K562 (cell line): Measurements from ENCODE around the gene EHBP1. TPM values are rescaled to one million over a fixed set of nuclear protein-coding genes. Genes with fewer than 3 reads are reported as not detected.

Experiments
- ATAC-seq: fragments of 200-7000 bp; cut with Tn5 transposase; 3 replicates; pipeline ENCODE4 v1.9.1; 2020; ENCODE audit warnings: moderate library complexity
- BruUV-seq: library from RNA; stranded (reverse); fragments of 400-500 nt; replicated peaks from 2 replicates; lab custom pipeline; 2021; lab: Mats Ljungman, UMichigan
- CTCF ChIA-PET: fragments of 300-600 bp; formaldehyde crosslinking; extraction: SDS; loops from one replicate; lab custom pipeline; 2021; ENCODE audit warnings: low intra/inter-chr PET ratio; lab: Yijun Ruan, JAX
- POLR2A ChIA-PET: fragments of 300-600, 350-650 bp; sonication (Branson Sonifier 250); formaldehyde crosslinking; extraction: SDS; loops from one replicate; lab custom pipeline; 2021; ENCODE audit warnings: antibody characterized with exemption, inconsistent platforms; lab: Yijun Ruan, JAX
- DNase-seq, 4 experiments: peaks; one replicate each; pipeline versions ENCODE4 v3.0.0 to v3.0.0-alpha.2; 2011 to 2018; ENCODE audit warnings: low spot score in 3 of 4, mixed read lengths in 3 of 4; ENCODE audit errors: extremely low read depth in 1 of 4
- FAIRE-seq: peaks from 2 replicates; lab custom pipeline; 2011; peaks lifted over from hg19 to GRCh38; lab: Jason Lieb, UNC
- H2AFZ ChIP-seq: 2 replicates; pipeline ENCODE4 v1.6.0; 2011; ENCODE audit warnings: low read depth, low read length, control low read depth, inconsistent platforms
- H3K27ac ChIP-seq: fragments of 200-600 bp; 3 replicates; pipeline ENCODE4 v1.8.0; 2011; ENCODE audit warnings: low read depth, mild to moderate bottlenecking, control low read depth, inconsistent platforms, low read length, moderate library complexity, mixed read lengths; ENCODE audit errors: extremely low read depth
- H3K27me3 ChIP-seq, 2 experiments: fragments of 300-600 bp in 1 of 2; 2 replicates in 1 of 2; 3 replicates in 1 of 2; pipeline versions ENCODE4 v1.6.0 to v1.8.0; 2011; ENCODE audit warnings: inconsistent platforms in 2 of 2, low read length in 2 of 2, mild to moderate bottlenecking in 1 of 2, mixed read lengths in 1 of 2, moderate library complexity in 1 of 2; ENCODE audit not compliant: control insufficient read depth in 2 of 2, insufficient read depth in 2 of 2
- H3K36me3 ChIP-seq: fragments of 300-600 bp; 3 replicates; pipeline ENCODE4 v1.8.0; 2011; ENCODE audit warnings: mild to moderate bottlenecking, low read length, inconsistent platforms; ENCODE audit not compliant: control insufficient read depth, insufficient read depth
- H3K4me1 ChIP-seq, 2 experiments: fragments of 200-600 bp in 1 of 2; replicated peaks in 1 of 2; 2 replicates in 1 of 2; 3 replicates in 1 of 2; pipeline versions ENCODE4 v1.5.1 to v1.8.0; 2011; ENCODE audit warnings: inconsistent platforms in 2 of 2, low read length in 2 of 2, mild to moderate bottlenecking in 1 of 2, mixed read lengths in 1 of 2, moderate library complexity in 1 of 2; ENCODE audit not compliant: control insufficient read depth in 2 of 2, insufficient read depth in 2 of 2
- H3K4me2 ChIP-seq: 2 replicates; pipeline ENCODE4 v1.6.1; 2011; ENCODE audit warnings: low read length, control low read depth, inconsistent platforms, mixed read lengths; ENCODE audit not compliant: insufficient read depth
- H3K4me3 ChIP-seq: fragments of 200-600 bp; sonication (generic), shearing (Covaris generic); 2 replicates; pipeline ENCODE4 v1.5.1; 2016; ENCODE audit warnings: control low read depth, inconsistent platforms
- H3K79me2 ChIP-seq: fragments of 200-600 bp; 3 replicates; pipeline ENCODE4 v1.8.0; 2011; ENCODE audit warnings: low read length, inconsistent platforms; ENCODE audit not compliant: control insufficient read depth, insufficient read depth
- H3K9ac ChIP-seq, 2 experiments: 2 replicates each; pipeline versions ENCODE4 v1.6.0 to v1.6.1; 2011; ENCODE audit warnings: low read depth in 2 of 2, low read length in 2 of 2, control low read depth in 1 of 2, inconsistent platforms in 1 of 2, mild to moderate bottlenecking in 1 of 2, mixed read lengths in 1 of 2; ENCODE audit not compliant: insufficient read depth in 1 of 2
- H3K9me1 ChIP-seq: one replicate; pipeline ENCODE4 v1.6.0; 2011; ENCODE audit warnings: inconsistent platforms, mild to moderate bottlenecking, low read length, moderate library complexity; ENCODE audit not compliant: control insufficient read depth, insufficient read depth
- H3K9me3 ChIP-seq: replicated peaks from 2 replicates; pipeline ENCODE4 v1.5.1; 2011; ENCODE audit warnings: low read depth, low read length, inconsistent platforms; ENCODE audit not compliant: control insufficient read depth, insufficient read depth
- H4K20me1 ChIP-seq: replicated peaks from 2 replicates; pipeline ENCODE4 v1.6.1; 2011; ENCODE audit warnings: low read length, inconsistent platforms, mixed read lengths; ENCODE audit not compliant: control insufficient read depth, insufficient read depth
- C11orf30 ChIP-seq: fragments of 450-650 bp; IDR thresholded peaks from 2 replicates; pipeline ENCODE4 v1.6.1; 2016; ENCODE audit warnings: low read depth, mild to moderate bottlenecking
- E2F3 ChIP-seq: fragments of 250-450 bp; sonication (Bioruptor Pico); IDR thresholded peaks from 2 replicates; pipeline ENCODE4 v1.4.0; 2020; ENCODE audit warnings: mild to moderate bottlenecking
- MAFF ChIP-seq: IDR thresholded peaks from 2 replicates; pipeline ENCODE4 v1.6.1; 2012; ENCODE audit warnings: low read length, improper control_type of control experiment
- MAFG ChIP-seq: fragments of 450-650 bp; conservative IDR thresholded peaks from 2 replicates; pipeline ENCODE4 v1.6.1; 2016; ENCODE audit warnings: missing genetic modification characterization, missing compliant biosample characterization
- MAFK ChIP-seq: IDR thresholded peaks from 2 replicates; pipeline ENCODE4 v1.6.1; 2011; ENCODE audit warnings: low read length, improper control_type of control experiment
- MAZ ChIP-seq, 2 experiments: fragments of 450-650 bp in 1 of 2; sonication (generic) in 1 of 2; formaldehyde crosslinking; IDR thresholded peaks in 1 of 2; conservative IDR thresholded peaks in 1 of 2; 2 replicates each; pipeline versions ENCODE4 v1.4.0 to v1.5.0; 2020; ENCODE audit warnings: mild to moderate bottlenecking in 1 of 2, missing genetic modification reagents in 1 of 2
- YBX1 ChIP-seq: fragments of 450-650 bp; IDR thresholded peaks from 2 replicates; pipeline ENCODE4 v1.7.1; 2016; ENCODE audit warnings: mild to moderate bottlenecking
- ZNF316 ChIP-seq: fragments of 450-650 bp; IDR thresholded peaks from 2 replicates; pipeline ENCODE4 v1.6.1; 2016
- in situ Hi-C: fragments of 300-500 bp; cut with MboI; formaldehyde crosslinking; loops from 4 replicates; pipeline ENCODE4 v1.15.0; 2018; ENCODE audit warnings: inconsistent platforms, mixed read lengths
- intact Hi-C: fragments of 100-400 bp; cut with micrococcal nuclease; formaldehyde crosslinking; loops from 2 replicates; pipeline ENCODE4 v1.14.2; 2022
- polyA plus RNA-seq, 8 experiments: library from polyadenylated mRNA; depleted of rRNA in 4 of 8; stranded (reverse) in 5 of 8; unstranded in 3 of 8; fragments of >200 nt; fragmentation: Nextera tagmentation in 2 of 8; fragmentation: Illumina TruSeq in 1 of 8; extraction: Ambion mirVana in 2 of 8; extraction: Trizol in 1 of 8; gene quantifications; 2 replicates each; pipeline versions ENCODE4 v1.2.1 to v1.2.3, GENCODE V29; 2011 to 2014; ENCODE audit warnings: inconsistent platforms in 1 of 8, missing spikeins in 1 of 8
- total RNA-seq, 7 experiments: library from RNA; depleted of rRNA in 6 of 7; stranded (reverse); fragments of >200 nt in 6 of 7; fragmentation: Illumina TruSeq in 2 of 7; extraction: Trizol in 2 of 7; gene quantifications; 2 replicates each; pipeline versions ENCODE4 v1.2.1 to v1.2.3, GENCODE V29; 2011 to 2021; ENCODE audit warnings: low replicate concordance in 1 of 7
- TF ChIP-seq, protein P1 (sequence below): fragments of 150-350 bp; conservative IDR thresholded peaks from 2 replicates; pipeline ENCODE4 v1.6.1; 2014; ENCODE audit warnings: low read length
- TF ChIP-seq, protein P2 (sequence below): fragments of 250-450 bp; sonication (Bioruptor Pico); IDR thresholded peaks from 2 replicates; pipeline ENCODE4 v1.4.0; 2020; ENCODE audit warnings: borderline replicate concordance

The EHBP1 gene
- total and polyA plus RNA-seq, 9 of the 15 experiments (the other 6 are each of a cell fraction or from before 2014, with no cell fraction given) = 8.9 to 26.6 (median 19.3) TPM

- Histone ChIP-seq H3K4me3 (no peak overlapping the region), H3K4me1 (0 out of 5 replicates have a peak, but pooled peaks cover 0 to 3% of the 10 kb centered on the region in 2 experiments), H3K27me3 (no peaks in the 10 kb centered on the region), H3K27ac (no peak overlapping the region), H3K9me3 (no peaks in the 10 kb centered on the region), H4K20me1 (no peaks in the 10 kb centered on the region), H3K36me3 (no peaks in the 10 kb centered on the region), H2AFZ (no peak overlapping the region), H3K9me1 (no peaks in the 10 kb centered on the region), H3K9ac (no peak overlapping the region)
- no peak for FAIRE-seq
- no TSS peak for BruUV-seq
- in situ Hi-C loops (no loop called here), intact Hi-C loops (no loop called here)
- CTCF ChIA-PET = no interaction called here
- no peak for DNase-seq
- POLR2A ChIA-PET = interaction anchor here (0.6 kb wide), 1 partner anchor 1262 kb away, joined by 5 read pairs; no protein-coding TSS in a partner anchor
- TF ChIP-seq, protein P1, sequence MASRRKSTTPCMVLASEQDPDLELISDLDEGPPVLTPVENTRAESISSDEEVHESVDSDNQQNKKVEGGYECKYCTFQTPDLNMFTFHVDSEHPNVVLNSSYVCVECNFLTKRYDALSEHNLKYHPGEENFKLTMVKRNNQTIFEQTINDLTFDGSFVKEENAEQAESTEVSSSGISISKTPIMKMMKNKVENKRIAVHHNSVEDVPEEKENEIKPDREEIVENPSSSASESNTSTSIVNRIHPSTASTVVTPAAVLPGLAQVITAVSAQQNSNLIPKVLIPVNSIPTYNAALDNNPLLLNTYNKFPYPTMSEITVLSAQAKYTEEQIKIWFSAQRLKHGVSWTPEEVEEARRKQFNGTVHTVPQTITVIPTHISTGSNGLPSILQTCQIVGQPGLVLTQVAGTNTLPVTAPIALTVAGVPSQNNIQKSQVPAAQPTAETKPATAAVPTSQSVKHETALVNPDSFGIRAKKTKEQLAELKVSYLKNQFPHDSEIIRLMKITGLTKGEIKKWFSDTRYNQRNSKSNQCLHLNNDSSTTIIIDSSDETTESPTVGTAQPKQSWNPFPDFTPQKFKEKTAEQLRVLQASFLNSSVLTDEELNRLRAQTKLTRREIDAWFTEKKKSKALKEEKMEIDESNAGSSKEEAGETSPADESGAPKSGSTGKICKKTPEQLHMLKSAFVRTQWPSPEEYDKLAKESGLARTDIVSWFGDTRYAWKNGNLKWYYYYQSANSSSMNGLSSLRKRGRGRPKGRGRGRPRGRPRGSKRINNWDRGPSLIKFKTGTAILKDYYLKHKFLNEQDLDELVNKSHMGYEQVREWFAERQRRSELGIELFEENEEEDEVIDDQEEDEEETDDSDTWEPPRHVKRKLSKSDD = no peak
- peak; percentile 29; the same call in 1 of the 2 replicates for TF ChIP-seq MAFF
- no peak for TF ChIP-seq MAZ (CRISPR knock-in tag; conservative IDR thresholded peaks at IDR 0.05 in 1 of 2, IDR thresholded peaks at IDR 0.05 in 1 of 2)
- TF ChIP-seq E2F3 (CRISPR knock-in tag) = no peak
- peak; percentile 36; the same call in 1 of the 2 replicates for TF ChIP-seq MAFK
- peak; percentile 31; the same call in 1 of the 2 replicates for TF ChIP-seq C11orf30
- TF ChIP-seq, protein P2, sequence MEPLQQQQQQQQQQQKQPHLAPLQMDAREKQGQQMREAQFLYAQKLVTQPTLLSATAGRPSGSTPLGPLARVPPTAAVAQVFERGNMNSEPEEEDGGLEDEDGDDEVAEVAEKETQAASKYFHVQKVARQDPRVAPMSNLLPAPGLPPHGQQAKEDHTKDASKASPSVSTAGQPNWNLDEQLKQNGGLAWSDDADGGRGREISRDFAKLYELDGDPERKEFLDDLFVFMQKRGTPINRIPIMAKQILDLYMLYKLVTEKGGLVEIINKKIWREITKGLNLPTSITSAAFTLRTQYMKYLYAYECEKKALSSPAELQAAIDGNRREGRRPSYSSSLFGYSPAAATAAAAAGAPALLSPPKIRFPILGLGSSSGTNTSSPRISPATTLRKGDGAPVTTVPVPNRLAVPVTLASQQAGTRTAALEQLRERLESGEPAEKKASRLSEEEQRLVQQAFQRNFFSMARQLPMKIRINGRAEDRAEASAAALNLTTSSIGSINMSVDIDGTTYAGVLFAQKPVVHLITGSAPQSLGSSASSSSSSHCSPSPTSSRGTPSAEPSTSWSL = no peak
- no peak for TF ChIP-seq YBX1
- TF ChIP-seq ZNF316 = peak; percentile 60
- TF ChIP-seq MAFG (tag) = 0 out of 2 replicates have a peak, but pooled peaks have one; percentile 22
- TF ChIP-seq, all 486 proteins: peak for 5
- no peaks in the 10 kb centered on the region for H3K79me2 ChIP-seq
- ATAC-seq = no peak
- no peak overlapping the region for H3K4me2 ChIP-seq
Measured at GRCh38 chr2:62897187-62897827, 191.8 kb downstream of the EHBP1 start.
